ENCODE data around the gene SIL1. TPM values are rescaled to one million over a fixed set of nuclear protein-coding genes. Genes with fewer than 3 reads are reported as not detected.
"Not testable (repeated sequence)": the region's sequence is repeated elsewhere in the genome, so short reads cannot be mapped to it uniquely, and the experiment has no call there.

SIL1 gene
- total and polyA plus RNA-seq, 8 donors = 22.2 to 83.6 (median 33.4) TPM

- Histone ChIP-seq H3K4me3 (no peak overlapping the region), H3K27me3 (no peaks in the 10 kb centered on the region), H3K27ac (no peak overlapping the region), H3K9me3 (peaks cover 0 to 6% (median 0%) of the 10 kb centered on the region in 4 donors), H3K4me1 (peaks cover 0 to 13% (median 8%) of the 10 kb centered on the region in 4 donors), H3K36me3 (no peaks in the 10 kb centered on the region)
- no peak for DNase-seq
- WGBS, 5 donors = 72 to 93% (median 89%) methylated on average over 2 of the region's 2 CpGs
- intact Hi-C loops (cut with DNase I; ENCODE audit: low total_unique reads) = no loop called here
- TF ChIP-seq POLR2A (IDR thresholded peaks at IDR 0.05) = no peak
- TF ChIP-seq EP300 (IDR thresholded peaks at IDR 0.05) = no peak
These were observed 30.6 kb downstream of the SIL1 start for GRCh38 chr5:139167533-139167932.

- Histone ChIP-seq H3K27me3 (no peaks in the 10 kb centered on the region), H3K9me3 (peaks cover 0 to 3% (median 0%) of the 10 kb centered on the region in 4 donors), H3K4me1 (peaks cover 0 to 16% (median 10%) of the 10 kb centered on the region in 4 donors), H3K27ac (no peak overlapping the region), H3K4me3 (no peak overlapping the region), H3K36me3 (no peaks in the 10 kb centered on the region)
- TF ChIP-seq CTCF (IDR thresholded peaks at IDR 0.05) = no peak
- TF ChIP-seq EP300 (IDR thresholded peaks at IDR 0.05) = no peak
- TF ChIP-seq POLR2A (IDR thresholded peaks at IDR 0.05) = no peak
- TF ChIP-seq POLR2AphosphoS5 (IDR thresholded peaks at IDR 0.05) = no peak
- WGBS, 5 donors = 89 to 96% (median 92%) methylated on average over 7 of the region's 7 CpGs
- intact Hi-C loops (cut with DNase I; ENCODE audit: low total_unique reads) = no loop called here
- DNase-seq = no peak
These were observed 31.1 kb downstream of the SIL1 start for GRCh38 chr5:139167063-139167462.

GRCh38 chr5:139164897-139165296 is 33.3 kb downstream of the SIL1 start:
- H3K27me3 ChIP-seq; H3K36me3 ChIP-seq; H3K4me3 ChIP-seq; H3K27ac ChIP-seq; H3K9me3 ChIP-seq; intact Hi-C loops (cut with DNase I; ENCODE audit: low total_unique reads); DNase-seq: not testable (repeated sequence)
- whole genome bisulfite sequencing, 5 donors = 84 to 94% (median 88%) methylated on average over 3 of the region's 3 CpGs
- peaks cover 0 to 20% (median 10%) of the 10 kb centered on the region in 4 donors for H3K4me1 ChIP-seq

GRCh38 chr5:139164020-139164419 is 34.1 kb downstream of the SIL1 start:
- H3K4me1 ChIP-seq = peaks cover 0 to 29% (median 11%) of the 10 kb centered on the region in 4 donors
- no peak overlapping the region for H3K4me3 ChIP-seq
- WGBS, 5 donors = 71 to 84% (median 82%) methylated on average over 3 of the region's 3 CpGs
- H3K36me3 ChIP-seq = no peaks in the 10 kb centered on the region
- no peaks in the 10 kb centered on the region for H3K27me3 ChIP-seq
- no peak overlapping the region for H3K27ac ChIP-seq
- intact Hi-C loops (cut with DNase I; ENCODE audit: low total_unique reads) = no loop called here
- DNase-seq = no peak
- no peaks in the 10 kb centered on the region for H3K9me3 ChIP-seq
- TF ChIP-seq EP300 (IDR thresholded peaks at IDR 0.05) (no peak), POLR2A (IDR thresholded peaks at IDR 0.05) (no peak), CTCF (IDR thresholded peaks at IDR 0.05) (no peak), POLR2AphosphoS5 (IDR thresholded peaks at IDR 0.05) (no peak)

GRCh38 chr5:139162448-139162847 is 35.7 kb downstream of the SIL1 start:
- Histone ChIP-seq H3K4me1 (peaks cover 0 to 18% (median 11%) of the 10 kb centered on the region in 4 donors), H3K27me3 (no peaks in the 10 kb centered on the region), H3K27ac (no peak overlapping the region), H3K36me3 (no peaks in the 10 kb centered on the region), H3K9me3 (no peaks in the 10 kb centered on the region), H3K4me3 (no peak overlapping the region)
- TF ChIP-seq CTCF (IDR thresholded peaks at IDR 0.05) (no peak), EP300 (IDR thresholded peaks at IDR 0.05) (no peak), POLR2A (IDR thresholded peaks at IDR 0.05) (no peak), POLR2AphosphoS5 (IDR thresholded peaks at IDR 0.05) (no peak)
- WGBS, 5 donors = 31 to 67% (median 60%) methylated on average over 4 of the region's 4 CpGs
- intact Hi-C loops (cut with DNase I; ENCODE audit: low total_unique reads) = no loop called here
- DNase-seq = no peak
